Amniotic epithelial cell (primary cell): ENCODE results near the gene SHOX.

Experiments used
- DNase-seq: peaks from one replicate; pipeline ENCODE4 v3.0.0-alpha.2; 2010; ENCODE audit warnings: low read depth

SHOX gene

DNA sequence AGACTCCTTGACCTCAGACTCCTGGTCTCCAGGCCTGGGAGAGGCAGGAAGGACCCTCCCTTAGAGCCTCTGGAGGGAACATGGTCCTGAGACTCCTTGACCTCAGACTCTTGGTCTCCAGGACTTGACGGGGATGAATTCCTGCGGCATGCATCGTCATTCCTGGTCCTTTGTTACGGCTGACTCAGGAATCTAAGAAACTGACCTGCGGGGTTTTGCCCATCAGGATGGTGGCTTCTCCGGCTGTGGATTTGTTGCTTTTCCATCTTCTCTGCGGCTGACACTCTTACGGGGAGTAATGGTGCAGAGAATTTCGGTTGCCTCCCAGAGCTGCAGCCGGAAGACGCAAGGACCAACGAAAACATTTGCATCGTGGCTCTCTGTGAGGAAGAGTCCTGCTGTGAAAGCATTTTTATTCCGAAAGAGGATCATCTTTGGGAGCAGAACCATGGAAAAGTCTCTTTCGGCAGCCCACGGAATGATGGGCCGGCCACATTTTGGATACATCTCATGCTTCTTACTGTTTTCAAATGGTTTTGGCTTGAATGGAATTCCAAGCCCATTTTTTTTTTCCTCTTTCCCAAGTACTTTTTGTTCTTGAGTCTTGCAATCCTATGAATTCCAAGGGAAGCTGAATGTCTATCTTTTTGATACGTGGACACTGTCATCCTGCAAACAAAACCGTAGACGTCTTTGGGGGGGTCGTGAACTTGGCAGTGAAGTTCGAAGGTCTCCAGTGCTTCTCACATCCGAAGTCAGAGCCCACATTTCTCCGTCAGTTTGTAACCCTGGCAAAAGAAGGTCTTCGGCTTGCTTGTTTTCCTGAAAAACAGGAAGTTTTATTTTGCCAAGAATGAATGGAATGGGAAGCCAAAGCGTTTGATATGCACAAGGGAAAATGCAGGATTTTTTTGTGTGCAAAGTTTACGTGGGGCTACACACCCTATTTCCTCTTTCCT, 36.5 kb downstream of the SHOX start:
- no peak for DNase-seq

DNA sequence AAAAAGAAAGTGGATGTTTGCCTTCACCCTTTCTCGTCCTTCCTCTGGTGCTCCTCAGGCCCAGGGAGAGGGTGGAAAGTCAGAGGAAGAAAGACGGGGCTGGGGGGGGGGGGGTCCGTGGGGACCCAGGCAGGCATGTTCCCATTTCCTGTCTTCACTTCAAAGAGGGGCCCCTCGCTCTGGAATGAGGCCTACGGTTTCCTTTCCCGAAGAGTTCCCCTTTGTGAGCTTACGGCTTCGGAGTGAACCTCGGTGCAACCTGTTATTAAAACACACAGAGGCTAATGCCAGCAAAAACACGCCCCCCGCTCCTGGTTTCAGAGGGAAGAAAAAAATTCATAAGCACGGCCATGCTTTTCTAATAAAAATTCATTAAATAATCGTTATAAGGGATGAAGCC, 40.1 kb downstream of the SHOX start:
- DNase-seq: no peak

- no peak for DNase-seq
These were observed 42.3 kb downstream of the SHOX start for GRCh38 chrX:672931-673330.

DNA sequence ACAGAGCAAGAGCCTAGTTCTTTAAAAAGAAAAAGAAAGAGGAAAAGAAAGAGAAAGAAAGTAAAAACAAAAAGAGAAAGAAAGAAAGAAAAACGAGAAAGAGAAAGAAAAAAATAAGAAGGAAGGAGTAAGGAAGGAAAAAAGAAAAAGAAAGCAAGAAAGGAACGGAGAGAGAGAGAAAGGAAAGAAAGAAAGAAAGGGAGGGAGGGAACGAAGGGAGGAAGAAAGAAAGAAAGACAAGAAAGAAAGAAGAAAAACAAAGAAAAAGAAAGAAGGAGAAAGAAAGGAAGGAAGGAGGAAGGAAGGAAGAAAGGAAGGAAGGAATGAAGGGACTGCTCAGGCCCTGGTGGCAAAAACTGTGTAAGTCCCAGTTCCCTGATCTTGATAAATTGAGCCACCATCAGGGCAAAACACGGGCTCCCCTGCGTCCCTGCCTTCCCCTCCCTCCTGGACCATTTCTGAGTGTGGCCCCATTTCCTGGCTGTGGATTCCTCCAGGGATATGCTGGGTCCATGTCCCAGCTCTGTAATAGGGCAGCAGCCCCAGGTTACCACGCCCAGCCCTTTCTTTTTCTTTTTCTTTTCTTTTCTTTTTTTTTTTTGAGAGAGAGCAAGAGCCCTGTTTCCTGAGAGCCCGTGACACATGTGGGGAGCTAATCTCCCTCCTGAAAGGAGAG, 44.8 kb downstream of the SHOX start:
- no peak for DNase-seq

- no peak for DNase-seq
These were observed 45.3 kb downstream of the SHOX start for GRCh38 chrX:675955-676295.

GRCh38 chrX:677376-677775, 46.8 kb downstream of the SHOX start:
- no peak for DNase-seq

DNA sequence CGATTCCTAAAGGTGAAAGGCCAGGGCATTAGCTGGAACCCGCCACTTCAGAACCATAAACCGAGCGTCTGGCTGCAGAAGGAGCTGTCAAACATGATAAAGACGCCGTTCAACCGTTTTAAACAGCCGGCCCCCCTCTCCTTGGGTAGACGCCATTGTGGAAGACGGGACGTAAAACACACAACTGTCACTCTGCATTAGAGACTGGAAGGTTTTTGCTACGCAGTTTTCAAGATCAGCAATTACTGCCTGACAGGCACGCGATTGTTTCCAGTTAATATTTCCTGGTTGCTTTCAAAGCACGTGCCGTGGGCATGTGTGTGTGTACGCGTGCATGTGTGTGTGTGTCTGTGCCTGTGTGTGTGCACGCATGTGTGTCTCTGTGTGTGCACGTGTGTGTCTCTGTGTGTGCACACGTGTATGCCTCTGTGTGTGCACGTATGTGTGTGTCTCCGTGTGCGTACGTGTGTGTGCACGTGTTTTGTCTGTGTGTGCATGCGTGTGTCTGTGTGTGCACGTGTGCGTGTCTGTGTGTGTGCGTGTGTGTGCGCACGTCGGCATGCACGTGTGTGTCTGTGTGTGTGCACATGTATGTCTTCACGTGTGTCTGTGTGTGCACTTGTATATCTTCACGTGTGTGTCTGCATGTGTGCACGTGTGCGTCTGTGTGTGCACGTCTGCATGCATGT, 48.8 kb downstream of the SHOX start:
- no peak for DNase-seq

DNA sequence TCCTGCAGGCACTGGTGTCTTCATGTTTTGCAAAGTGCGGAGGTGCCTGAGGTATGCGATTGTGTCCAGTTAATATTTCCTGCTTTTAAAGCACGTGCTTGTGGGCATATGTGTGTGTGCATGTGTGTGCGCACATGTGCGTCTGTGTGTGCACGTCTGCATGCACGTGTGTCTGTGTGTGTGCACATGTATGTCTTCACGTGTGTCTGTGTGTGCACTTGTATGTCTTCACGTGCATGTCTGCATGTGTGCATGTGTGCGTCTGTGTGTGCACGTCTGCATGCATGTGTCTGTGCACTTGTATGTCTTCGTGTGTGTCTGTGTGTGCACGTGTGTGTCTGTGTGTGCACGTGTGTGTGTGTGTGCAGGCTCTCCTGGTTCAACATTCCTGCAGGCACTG, 49.5 kb downstream of the SHOX start:
- DNase-seq: no peak

- DNase-seq: no peak
These were observed 51.4 kb downstream of the SHOX start for GRCh38 chrX:681989-682388.

DNA sequence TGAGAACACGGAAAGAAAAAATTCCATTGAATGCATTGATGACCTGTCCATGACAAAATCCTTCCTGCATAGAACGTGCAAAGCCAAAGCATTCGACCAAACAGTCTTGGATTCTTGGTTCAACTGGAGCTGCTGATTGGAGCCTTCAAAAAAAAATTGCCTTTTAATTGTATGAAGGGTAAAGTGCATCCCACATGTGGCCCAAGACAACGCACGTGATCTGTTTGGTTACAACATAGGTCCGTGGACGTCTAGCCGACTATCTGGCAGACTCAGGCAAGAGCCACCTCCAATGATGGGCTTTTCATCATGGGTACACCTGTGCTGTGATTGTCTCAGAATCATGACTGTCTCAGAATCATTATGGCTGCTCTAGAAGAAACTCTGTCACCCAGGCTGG, 52.3 kb downstream of the SHOX start:
- DNase-seq: no peak

DNA sequence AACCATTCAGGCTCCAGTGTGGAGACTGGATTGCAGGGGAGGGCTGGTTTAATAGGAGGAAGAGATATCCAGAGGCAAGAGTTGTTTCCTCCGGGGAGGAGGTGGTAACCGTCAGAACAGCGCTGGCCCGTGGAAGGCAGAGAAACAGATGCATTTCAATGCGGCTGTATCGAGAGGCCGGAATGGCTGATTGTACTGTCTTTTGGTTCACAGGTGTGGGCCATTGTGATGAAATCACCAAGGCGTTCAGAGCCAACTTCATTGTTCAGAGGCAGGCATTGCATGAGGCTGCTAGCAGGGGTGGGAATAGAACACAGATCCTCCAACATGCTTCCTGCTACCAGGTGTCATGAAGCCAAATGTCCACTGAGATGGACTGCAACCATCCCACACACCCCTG, 53.0 kb downstream of the SHOX start:
- DNase-seq: no peak

DNA sequence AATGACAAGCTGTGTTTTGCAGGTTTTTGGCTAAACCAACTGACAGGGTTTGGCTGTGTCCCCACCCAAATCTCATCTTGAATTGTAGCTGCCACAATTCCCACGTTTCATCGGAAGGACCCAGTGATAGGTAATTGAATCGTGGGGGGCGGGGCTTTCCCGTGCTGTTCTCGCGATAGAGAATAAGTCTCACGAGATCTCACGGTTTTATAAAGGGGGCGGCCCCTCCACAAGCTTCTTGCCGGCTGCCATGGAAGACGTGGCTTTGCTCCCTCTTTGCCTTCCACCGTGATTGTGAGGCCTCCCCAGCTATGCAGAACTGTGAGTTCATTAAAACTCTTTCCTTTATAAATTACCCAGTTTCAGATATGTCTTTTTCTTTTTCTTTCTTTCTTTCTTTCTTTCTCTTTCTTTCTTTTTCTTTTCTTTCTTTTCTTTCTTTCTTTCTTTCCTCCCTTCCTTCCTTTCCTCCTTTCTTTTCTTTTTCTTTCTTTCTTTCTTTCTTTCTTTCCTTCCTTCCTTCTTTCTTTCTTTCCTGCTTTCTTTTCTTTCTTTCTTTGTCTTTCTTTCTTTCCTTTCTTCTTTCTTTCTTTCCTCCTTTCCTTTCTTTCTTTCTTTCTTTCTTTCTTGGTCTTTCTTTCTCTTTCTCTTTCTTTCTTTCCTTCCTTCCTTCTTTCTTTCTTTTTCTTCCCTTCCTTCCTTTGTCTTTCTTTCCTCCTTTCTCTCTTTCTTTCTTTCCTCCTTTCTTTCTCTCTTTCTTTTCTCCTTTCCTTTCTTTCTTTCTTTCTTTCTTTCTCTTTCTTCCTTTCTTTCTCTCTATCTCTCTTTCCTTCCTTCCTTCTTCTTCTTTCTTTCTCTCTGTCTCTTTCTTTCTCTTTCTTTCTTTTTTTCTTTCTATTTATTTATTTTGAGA, 54.8 kb downstream of the SHOX start:
- no peak for DNase-seq

DNA sequence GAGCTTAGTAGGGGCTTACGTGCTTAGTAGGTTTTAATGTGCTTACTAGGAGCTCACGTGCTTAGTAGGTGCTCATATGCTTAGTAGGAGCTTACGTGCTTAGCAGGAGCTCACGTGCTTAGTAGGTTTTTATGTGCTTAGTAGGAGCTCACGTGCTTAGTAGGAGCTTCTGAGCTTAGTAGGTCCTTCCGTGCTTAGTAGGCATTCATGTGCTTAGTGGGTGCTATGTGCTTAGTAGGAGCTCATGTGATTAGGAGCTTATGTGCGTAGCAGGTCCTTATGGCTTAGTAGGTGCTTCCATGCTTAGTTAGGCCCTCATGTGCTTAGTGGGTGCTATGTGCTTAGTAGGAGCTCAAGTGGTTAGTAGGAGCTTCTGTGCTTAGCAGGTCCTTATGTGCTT, 59.4 kb downstream of the SHOX start:
- no peak for DNase-seq

DNA sequence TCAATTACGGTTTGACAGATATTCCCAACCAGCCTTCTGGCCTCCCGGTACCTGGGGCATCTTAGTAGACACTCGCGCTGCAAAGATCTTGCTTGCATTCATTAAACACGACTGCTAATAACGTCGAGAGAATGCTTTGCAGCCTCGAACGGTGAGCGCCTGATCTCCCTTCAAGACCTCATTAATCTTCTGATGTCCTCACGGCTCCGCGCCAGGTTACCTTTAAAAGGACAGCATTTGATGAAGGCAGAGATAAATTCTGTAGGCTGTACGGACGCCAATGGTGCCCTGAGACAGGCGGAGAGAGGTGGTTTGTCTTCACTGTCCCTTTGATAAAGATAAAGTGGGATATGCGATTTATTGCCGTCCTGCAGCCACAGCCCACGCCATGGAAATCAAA, 64.2 kb downstream of the SHOX start:
- DNase-seq: no peak

GRCh38 chrX:698206-698605, 67.6 kb downstream of the SHOX start:
- DNase-seq: no peak

GRCh38 chrX:700936-701335, 70.3 kb downstream of the SHOX start:
- DNase-seq: no peak

DNA sequence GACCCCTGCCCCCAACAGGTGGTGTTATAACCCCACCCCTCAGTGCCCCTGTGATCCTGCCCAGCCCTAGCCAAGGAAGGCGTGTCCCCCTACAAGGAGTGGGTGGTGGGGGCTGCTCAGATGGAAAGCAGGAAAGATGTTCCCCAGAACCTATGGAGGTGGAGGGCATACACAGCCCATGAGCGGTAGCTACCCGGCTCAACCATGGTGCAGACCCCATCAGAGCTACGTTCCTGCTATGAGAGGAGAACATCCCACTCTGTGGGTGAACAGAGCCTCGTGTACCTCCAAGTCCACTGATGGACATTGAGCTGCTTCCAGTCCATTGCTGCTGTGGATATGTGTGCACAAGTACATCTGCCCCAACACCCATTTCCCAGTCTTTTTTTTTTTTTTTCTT, 71.1 kb downstream of the SHOX start:
- no peak for DNase-seq

- no peak for DNase-seq
These were observed 72.9 kb downstream of the SHOX start for GRCh38 chrX:703466-703865.

- no peak for DNase-seq
These were observed 73.3 kb downstream of the SHOX start for GRCh38 chrX:703866-704265.
